Measurements from ENCODE around the gene CNTFR. TPM values are rescaled to one million over a fixed set of nuclear protein-coding genes. Genes with fewer than 3 reads are reported as not detected.

CNTFR gene
- total RNA-seq, 1 experiment from 2014 or later = not detected

DNA sequence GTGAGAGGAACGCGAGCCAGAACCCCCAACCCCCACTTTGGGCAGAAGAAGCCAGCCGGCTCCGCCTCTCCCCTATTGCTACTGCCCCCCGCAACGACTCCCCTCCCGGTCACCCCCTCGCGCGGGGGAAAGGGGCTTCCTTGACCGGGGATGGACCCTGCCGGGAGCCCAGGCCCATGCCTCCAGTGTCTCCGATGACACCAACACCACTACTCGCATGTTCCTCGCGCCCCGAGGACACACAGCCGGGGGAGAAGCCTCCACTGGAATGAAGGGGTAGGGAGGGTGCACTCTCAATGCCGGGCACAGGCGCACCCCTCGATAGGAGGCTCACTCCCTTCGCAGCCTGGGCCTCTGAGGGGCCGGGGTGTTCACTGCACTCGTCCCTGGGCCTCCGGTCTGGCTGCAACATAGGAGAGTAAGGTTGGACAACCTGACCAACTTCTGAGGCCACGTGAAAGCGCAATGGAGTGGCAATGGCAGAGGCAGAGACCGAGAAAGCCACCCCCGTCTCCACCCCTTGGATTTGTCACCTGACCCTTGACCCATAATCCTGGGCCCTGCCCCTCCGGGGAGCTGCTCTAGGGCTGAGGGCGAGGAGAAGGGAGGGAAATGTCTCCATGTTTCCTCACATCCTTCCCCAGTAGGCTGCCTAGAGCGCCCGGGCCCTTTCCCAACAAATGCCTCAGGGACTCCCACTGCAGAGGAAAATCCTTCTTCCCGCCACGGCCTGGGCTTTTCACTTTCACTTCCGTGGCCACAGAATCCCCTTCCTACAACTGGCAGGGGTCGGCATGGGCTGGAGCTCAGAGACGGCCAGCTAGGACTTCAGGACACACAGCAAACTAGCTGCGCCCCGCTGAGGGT is 1.1 kb upstream of the CNTFR start:
- DNase-seq (ENCODE audit: low spot score) = no peak

DNA sequence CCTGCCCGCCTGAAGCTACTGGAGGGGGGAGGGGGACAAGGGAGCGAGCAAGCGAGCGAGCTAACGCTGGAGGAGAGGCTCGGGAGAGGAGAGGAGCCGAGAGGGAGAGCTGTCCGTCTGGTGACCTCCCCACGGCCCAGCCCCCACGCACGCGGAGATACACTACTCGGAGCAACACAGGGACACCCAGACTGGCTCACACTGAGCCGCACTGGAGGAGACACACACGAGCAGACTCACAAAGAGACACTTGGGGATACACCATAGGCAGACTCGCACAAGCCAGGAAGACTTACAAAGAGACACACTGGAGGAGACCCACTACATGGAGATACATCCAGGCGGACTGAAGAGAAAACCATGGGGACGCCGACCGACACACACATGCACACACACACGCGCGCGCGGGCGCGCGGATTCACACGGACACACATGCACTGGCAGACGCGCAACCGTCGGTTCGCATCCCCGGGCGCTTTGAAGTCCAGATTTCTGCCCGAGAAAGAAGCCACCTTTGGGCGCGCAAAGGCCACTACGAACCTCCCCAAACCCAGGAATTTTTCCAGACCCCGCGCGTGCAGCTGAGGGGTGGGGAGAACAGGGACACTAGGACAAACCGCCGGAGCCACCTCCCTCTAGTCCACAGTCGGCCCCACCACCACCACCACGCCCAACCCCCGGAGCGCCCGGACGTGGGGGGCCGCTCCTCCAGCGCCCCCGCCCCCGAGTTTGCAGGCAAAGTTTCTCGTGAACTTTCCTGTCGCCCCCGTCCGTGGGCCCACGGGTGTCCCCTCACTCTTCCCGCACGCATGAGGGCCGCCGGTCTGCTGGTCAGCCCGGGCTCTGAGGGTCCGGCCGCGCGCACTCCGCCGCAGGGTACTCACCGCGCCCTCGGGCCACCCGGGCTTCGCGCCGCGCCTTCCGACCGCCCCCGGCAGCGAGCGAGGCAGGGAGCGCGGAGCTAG is 571 bp downstream of the CNTFR start:
- DNase-seq (ENCODE audit: low spot score) = no peak

DNA sequence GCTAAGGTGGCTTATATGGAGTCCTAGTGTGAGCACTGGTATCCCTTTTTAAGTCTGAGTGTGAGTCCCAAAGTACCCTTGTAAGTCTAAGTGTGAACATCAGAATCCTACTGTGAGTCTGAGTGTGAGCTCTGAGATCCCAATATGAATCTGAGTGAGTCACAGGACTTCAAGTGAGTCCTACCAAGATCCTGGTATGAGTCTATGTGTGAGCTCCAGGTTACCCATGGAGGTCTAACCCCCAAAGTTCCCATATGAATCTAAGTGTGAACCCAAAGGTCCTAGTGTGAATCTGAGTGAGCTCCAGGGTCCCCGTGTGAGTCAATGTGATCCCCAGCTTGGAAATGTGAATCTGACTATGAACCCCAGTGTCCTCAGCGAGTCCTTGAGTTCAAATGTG is 2.3 kb downstream of the CNTFR start:
- no peak for DNase-seq (ENCODE audit: low spot score)

DNA sequence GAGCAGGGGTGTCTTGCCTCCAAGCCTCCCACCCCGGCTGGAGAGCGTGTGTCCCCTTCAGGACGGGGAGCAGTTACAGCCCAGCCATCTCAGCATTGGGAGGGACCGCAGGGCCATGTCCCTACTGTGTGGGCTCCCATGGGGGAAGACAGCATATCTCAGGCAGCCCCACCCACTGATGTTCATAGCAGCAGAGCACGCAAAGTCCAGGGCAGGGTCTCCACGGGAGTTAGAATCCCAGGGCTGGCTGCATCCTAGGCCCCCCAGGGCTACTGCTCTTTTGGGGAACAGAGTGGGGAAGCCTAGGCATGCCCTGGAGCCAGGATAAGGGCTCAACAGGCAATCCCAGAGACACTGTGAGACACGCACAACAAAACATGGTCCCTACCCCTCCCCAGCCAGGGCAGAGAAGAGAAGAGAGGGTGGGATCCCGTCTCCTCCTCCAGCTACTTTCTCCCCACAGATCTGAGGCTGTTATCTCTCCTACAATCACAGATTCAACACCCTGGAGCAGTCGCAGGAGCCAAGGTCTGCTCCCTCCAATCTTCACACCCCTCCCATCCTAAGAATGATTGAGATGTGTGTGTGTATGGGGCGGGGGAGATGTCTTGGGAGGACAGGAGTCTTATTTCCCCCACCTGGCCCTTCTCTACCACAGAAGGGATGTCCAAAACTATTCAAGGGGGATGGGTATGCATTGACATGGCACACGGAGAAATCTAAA is 3.4 kb downstream of the CNTFR start:
- DNase-seq (ENCODE audit: low spot score) = no peak

DNA sequence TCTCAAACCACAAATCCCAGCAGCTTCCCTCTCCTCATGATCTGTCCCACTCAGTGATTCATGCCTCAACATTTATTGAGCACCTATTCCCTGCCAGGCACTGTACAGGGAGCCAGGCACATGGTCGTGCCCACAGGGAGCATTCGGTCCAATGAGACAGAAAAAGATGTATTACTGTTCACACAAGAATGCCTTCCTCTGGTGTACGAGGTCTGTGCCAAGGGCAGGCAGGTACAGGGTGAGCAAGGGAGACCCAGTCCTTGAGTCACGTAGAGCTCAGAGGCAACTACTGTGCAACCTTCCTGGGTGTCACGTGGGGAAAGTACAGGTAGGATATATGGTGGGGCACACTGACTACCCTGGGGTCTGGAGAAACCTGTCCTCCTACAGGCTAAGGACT is 4.6 kb downstream of the CNTFR start:
- no peak for DNase-seq (ENCODE audit: low spot score)

DNA sequence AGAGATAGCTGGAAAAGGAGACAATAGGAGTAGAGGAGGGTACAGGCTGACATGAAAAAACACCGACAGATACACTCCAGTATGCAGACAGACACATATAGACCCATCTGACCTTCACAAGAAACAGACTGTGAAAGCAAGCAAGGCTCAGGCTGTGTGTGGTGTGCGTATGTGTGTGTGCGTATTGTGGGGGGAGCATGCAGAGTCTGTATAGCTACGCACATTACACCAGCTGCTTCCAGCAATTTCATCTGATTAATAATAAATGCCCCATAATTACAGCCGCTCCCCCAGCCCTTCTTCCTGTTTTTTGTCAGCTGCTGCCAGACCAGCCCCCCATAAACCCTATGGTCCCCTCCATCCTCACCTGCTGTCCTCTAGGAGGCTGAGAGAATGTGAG is 6.7 kb downstream of the CNTFR start:
- DNase-seq (ENCODE audit: low spot score) = no peak

DNA sequence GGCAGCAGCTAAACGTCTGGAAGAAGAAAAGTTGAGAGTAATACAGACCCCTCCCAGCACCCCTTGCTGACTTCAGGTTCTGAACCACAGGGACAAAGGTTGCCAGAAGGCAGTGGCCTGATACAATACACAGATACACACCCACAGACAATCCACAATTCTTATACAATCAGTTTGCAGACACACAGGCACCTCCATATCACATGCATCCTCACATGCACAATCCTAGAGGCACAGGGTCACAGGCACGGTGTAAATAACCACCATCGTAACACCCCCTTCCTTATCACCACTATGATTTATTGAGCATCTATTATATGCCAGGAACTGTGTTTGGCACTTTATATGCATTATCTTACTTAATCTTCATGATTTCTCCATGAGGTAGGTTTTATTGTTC is 8.2 kb downstream of the CNTFR start:
- DNase-seq (ENCODE audit: low spot score) = no peak

DNA sequence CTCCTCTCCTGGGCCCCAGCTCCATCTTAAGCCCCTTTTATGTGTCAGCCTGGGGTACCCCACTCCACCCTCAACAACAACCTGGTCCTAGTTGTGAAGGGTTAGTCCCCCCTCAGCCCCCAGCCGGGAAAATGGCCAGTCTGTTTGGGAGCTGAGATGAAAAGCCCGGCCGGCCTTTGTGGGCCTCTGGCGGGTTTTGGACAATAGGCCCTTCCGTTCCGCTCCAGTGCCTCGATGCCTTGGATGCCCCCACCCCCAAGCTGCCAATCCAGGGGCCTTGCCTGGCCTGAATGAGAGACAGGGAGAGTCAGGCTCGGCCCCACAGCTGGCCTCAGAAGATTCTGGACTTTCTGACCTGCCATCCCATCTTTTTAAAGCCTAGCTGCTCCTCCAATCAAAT is 9.2 kb downstream of the CNTFR start:
- no peak for DNase-seq (ENCODE audit: low spot score)

DNA sequence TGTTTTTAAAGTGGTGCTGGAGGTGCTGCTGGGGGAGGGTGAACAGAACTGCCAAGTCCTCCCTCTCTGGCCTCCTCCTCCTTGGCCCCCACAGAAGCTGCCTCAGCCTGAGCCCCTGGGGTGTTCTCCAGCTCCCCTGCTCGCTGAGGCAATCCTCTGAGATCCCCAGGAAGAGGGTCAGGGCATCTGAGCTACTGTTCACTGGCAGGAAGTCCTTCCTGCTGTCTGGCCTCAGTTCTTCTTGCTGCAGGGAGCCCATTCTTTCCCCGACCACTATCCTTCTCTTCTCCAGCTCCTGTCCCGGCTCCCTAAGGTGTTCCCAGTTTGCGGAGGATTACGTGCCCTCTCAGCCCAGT is 9.7 kb downstream of the CNTFR start:
- no peak for DNase-seq (ENCODE audit: low spot score)

DNA sequence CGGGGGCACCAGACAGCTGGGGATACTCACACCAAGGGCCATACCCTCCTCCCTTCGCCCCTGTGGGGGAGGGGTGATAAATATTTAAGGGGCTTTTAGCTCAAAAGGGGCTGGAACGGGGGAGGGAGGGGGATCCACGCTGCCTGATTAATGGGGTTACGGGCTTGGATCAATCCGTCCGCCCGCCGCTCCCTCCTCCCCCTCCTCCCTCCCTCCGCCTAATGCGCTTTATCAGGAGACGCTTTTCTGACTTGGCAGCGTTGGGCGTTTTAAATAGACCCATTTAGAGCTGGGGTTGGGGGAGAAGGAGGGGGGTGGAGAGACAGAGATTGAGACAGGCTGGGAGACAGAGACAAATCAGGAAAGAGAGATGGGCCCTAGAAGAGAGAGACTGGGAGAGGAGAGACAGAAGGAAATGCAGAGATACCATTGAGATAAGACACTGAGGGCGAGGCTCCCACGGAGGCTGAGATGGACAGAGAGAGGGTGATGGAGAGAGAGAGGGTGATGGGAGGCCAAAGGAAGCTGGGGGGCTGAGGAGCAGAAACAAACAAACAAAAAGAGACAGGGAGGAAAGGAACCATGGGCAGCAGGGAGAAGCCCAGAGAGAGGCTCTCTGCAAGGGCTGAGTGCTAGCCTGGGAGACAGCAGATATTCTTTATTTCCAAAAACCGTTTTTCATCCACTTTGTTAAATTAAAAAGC is 10.3 kb downstream of the CNTFR start:
- no peak for DNase-seq (ENCODE audit: low spot score)

DNA sequence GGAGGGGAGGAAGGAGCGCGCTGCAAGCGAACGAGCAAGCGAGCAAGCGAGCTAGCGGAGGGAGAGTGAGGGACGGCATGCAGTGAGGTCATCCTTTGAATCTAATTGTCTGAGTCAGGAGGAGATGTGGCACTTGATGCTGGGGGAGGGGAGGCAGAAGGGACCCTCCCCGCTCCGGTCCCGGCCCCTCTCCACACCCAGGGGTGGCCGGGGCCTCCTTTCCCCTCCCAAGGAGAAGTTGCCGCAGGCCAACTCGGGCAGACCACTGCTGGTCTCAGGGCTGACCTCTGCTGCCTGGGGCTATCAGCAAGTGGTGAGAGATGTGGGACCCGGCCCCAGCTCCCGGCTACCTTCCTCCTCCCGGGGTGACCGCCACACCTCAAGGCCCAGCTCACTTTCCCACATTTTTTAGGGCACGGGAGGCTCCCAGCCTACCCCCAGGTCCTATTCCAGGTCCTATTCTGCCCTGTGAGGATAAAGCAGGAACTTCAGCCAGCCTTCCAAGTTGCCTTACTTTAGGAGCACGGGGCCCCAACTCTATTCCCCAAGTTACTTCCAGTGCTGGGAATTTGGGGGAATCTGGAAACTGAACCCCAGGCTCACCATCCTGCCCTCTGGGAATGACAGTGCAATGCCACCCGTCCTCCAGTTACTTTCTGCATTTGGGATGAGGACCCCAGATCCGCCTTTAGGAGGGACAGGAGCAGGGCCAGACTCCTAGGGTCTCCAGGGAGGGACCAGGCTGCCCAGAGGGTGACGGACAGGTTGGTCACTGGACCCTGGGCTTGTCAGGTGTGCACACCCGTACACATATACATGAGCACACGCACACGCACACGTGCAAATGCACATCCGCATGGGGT is 11.1 kb downstream of the CNTFR start:
- DNase-seq (ENCODE audit: low spot score) = no peak

DNA sequence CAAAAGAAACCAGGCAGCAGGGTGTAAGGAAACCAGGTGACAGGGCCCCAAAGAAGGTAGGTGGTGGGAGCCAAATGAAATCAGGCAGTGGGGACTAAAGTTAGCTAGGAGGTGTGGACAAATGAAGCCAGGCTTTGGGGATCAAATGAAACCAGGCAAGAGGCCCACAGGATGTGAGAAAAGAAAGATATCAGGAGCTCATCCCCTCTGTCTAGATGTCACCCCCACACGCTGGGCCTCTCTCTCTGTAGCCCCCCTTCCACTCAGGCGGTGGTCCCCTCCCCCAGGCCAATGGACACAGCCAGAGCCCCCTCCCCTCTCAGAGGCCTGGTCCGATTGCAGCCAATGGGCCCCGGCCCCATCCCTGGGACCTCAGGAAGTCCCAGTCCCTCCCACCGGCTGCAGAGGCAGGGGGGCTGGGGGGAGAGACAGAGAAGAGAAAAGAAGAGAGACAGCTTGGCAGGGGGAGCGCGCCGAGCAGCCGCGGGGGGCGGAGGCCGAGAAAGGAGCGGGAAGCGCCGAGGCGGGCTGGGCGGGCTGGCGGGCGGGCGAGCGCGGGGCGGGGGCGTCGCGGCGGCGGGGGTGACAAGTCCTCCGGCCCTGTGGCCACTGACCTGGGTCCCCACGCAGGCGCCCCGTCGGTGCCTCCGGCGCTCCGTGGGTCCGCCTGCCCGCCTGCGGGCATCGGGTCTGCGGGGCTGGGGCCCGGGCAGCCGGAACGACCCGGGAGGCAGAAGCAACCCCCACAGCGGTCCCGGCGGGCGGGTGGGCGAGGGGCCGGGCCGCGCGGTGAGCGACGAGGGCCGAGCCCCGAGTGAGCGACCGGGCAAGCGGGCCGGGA is 11.9 kb downstream of the CNTFR start:
- DNase-seq (ENCODE audit: low spot score) = no peak

DNA sequence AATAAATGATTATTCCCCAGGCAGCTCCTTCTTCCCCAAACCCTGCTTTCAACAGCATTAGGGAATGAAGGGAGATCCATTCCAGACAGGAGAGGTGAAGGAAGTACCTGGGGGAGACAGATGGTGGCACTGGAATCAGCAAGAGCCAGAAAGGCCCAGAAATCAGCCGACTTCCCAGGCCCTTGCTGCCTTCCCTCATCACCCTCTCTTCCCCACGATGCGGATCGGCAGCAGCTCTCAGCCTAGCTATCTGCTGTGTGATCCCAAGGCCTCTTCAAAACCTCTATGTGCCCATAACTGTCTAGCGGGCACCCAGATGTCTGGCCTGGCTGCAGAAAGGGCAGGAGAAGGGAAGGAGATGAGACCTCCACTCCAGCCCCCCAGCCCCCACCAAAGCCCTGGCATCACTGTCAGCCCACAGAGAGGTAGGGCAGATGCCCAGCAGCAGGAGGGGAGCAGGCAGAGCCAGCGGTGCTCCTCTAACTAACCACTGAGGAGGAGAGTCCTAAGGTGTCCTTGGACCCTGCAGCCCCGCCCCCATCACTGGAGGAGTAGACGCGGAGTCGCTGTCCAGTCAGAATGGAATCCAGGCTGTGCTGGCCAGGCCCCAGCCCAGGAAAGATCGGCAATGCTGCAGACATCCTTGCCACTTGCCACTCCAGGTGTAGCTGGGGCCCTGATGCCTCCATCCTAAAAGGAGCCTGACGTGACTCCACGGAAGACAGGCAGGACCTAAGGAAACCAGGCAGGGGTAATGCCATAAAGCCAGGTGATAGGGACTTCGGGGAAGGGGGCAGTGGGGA is 12.7 kb downstream of the CNTFR start:
- no peak for DNase-seq (ENCODE audit: low spot score)

DNA sequence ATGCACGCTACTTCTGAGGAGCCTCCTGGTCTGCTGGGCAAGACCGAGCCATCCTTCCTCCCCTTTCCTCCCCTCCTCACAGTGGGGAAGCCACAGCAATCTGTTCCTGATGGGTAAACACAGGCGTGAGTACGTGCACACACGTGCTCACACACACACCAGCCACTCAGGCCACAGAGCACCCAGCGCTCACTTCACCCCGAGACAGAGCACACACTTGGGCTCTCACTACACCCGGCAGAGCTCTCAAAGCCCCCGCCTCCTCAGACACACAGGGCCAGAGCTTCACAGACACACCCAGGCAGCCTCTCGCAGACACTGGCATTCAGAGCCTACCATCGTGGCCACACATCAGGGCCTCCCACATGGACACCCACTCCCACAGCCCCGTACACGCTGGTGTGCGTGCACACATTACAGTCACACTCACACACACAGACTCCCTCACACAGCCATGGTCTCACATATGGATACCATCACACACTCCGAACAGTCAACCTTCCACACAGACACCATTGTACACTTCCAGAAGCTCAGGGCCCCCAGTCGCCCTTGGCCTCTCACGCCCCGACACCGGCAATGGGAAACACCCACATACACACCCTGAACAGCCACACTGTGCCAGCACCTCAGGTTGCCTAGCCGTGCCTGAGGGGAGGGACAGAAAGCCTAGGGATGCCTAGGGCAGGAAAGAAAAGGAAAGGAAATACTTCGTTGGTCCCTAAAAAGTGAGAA is 13.5 kb downstream of the CNTFR start:
- no peak for DNase-seq (ENCODE audit: low spot score)

DNA sequence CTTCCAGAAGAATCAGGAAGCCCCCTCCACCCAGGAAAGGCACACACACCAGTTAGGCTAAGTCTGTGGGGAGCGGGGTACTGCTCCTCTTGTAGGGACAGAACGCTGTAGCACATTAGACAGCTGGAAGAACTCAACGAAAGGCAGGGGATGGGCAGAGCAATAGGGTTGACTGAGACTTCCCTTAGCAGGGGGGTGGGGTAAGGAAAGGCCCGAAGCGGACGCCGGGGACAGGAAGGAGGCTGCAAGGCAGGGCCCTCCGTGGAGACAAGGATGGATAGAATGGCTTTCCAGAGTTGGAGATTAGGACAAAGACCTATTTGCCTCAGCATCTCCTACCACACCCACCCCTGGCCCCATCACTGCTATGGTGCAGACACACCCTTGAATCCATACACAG is 14.3 kb downstream of the CNTFR start:
- no peak for DNase-seq (ENCODE audit: low spot score)

DNA sequence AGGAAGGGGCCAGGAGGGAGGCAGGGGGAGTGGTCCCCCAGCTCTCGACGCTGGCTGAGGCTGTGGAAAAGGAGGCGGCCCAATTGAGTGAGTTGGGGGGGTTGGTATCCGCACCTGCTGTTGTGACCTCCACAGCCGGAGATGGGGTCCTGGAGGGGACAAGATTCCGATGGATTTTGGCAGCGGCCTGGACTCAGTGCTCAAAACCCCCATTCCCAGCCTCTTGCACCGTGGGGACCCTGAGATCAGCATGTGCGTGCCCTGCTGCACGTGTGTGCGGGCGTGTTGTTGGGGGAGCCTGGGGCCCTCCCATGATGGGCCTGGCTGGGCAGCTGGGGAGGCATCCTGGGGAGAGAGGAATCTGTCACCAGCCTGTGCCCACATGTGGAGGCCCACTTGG is 15.0 kb downstream of the CNTFR start:
- no peak for DNase-seq (ENCODE audit: low spot score)

DNA sequence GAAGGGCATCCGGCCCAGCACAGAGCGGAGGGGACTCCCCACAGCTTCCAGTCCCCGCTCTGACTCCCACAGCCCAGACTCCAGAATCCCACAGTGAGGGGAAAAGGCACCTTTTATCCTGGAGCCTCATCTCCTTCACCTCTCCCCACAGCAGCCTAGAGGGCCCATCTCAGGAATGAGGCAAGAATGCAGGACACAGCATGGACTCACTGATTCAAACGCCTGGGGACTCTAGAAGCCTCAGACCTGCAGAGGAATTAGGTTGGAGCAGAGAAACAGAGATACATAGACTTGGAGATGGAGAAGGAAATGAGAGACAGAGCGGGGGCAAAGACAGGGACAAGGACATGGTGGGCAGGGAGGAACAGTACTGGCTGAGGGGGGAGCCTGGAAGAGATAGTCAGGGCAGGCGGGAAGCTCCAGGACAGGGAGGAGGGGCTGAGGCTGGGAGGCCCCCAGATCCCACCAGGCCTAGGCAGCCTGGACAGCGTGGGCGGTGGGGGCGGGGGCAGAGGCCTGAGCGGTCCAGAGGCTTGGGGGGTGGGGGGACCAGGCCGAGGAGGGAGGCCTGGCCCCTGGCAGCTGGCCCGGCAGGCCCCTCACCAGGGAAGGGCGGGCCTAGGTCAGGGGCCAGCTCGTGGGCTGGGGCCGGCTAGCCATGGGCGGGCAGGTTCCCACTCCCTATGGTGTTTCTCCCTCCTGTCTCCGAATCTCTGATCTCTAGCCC is 15.8 kb downstream of the CNTFR start:
- no peak for DNase-seq (ENCODE audit: low spot score)

Measured in A172 (cell line).